Naive B cell (primary cell): ENCODE data around the gene DERA. TPM values are rescaled to one million over a fixed set of nuclear protein-coding genes. Genes with fewer than 3 reads are reported as not detected.

Experiments
- ATAC-seq, 2 donors: fragments of 150-1000 bp; cut with Tn5 transposase; 2 replicates each; pipeline ENCODE4 v1.10.0; 2021; ENCODE audit warnings: low read depth in 2 of 2, mild to moderate bottlenecking in 2 of 2, moderate library complexity in 2 of 2
- DNase-seq: peaks from one replicate; pipeline ENCODE4 v3.0.0; 2022
- H3K27ac Mint-ChIP-seq, 6 donors: one replicate each; pipeline ENCODE4 v1.8.0; 2020 to 2022; ENCODE audit warnings: mild to moderate bottlenecking in 6 of 6, mixed read lengths in 6 of 6, moderate library complexity in 5 of 6, inconsistent platforms in 2 of 6
- H3K27me3 Mint-ChIP-seq, 3 donors: one replicate each; pipeline ENCODE4 v1.8.0; 2021 to 2022; ENCODE audit warnings: mixed read lengths in 3 of 3, mild to moderate bottlenecking in 1 of 3
- H3K36me3 Mint-ChIP-seq, 2 donors: one replicate each; pipeline ENCODE4 v1.8.0; 2020 to 2022; ENCODE audit warnings: mixed read lengths in 2 of 2, inconsistent platforms in 1 of 2, mild to moderate bottlenecking in 1 of 2
- H3K4me1 Mint-ChIP-seq, 3 donors: one replicate each; pipeline ENCODE4 v1.8.0; 2020 to 2022; ENCODE audit warnings: mixed read lengths in 3 of 3, inconsistent platforms in 1 of 3, mild to moderate bottlenecking in 1 of 3, moderate library complexity in 1 of 3
- H3K4me3 Mint-ChIP-seq, 8 donors: one replicate each; pipeline ENCODE4 v1.8.0; 2020 to 2022; ENCODE audit warnings: mild to moderate bottlenecking in 8 of 8, mixed read lengths in 8 of 8, moderate library complexity in 8 of 8, inconsistent platforms in 2 of 8
- H3K9me3 Mint-ChIP-seq, 7 donors: one replicate each; pipeline ENCODE4 v1.8.0; 2020 to 2022; ENCODE audit warnings: mixed read lengths in 7 of 7, mild to moderate bottlenecking in 5 of 7, inconsistent platforms in 2 of 7, moderate library complexity in 1 of 7
- polyA plus RNA-seq, 6 donors: library from polyadenylated mRNA; unstranded; fragments of 300-500 nt; fragmentation: Illumina TruSeq; gene quantifications; one replicate each; pipeline ENCODE4 v1.2.3, GENCODE V29; 2021; ENCODE audit warnings: low read depth in 6 of 6

The DERA gene
- polyA plus RNA-seq, 6 donors from 2014 or later, result 40.4 to 51.5 (median 46.9) TPM

- Mint-ChIP-seq H3K27me3 (peaks cover 0 to 8% (median 5%) of the 10 kb centered on the region in 3 donors), H3K4me3 (no peak overlapping the region), H3K36me3 (no peaks in the 10 kb centered on the region), H3K9me3 (peaks cover 0 to 9% (median 0%) of the 10 kb centered on the region in 7 donors), H3K4me1 (no peaks in the 10 kb centered on the region), H3K27ac (no peak overlapping the region)
- DNase-seq, result no peak
- no peak for ATAC-seq
Observed at GRCh38 chr12:16086942-16087341, 175.8 kb downstream of the DERA start.

Other genes starting within 250 kb of the DERA start
- 1 to 10 TPM in 3 of 6 donors, under 1 TPM in 3; 0.49 to 1.3 (median 0.90) TPM for gene EPS8, start 121.9 kb upstream of the DERA start, polyA plus RNA-seq
- gene STRAP, start 28.9 kb upstream of the DERA start, polyA plus RNA-seq, result 100 to 1,000 TPM in 3 of 6 donors, 10 to 100 TPM in 3; 87.8 to 164 (median 101) TPM